Measurements from ENCODE around the gene C1GALT1C1L.
"Not testable (repeated sequence)": the region's sequence is repeated elsewhere in the genome, so short reads cannot be mapped to it uniquely, and the experiment has no call there.

Gene C1GALT1C1L

DNA sequence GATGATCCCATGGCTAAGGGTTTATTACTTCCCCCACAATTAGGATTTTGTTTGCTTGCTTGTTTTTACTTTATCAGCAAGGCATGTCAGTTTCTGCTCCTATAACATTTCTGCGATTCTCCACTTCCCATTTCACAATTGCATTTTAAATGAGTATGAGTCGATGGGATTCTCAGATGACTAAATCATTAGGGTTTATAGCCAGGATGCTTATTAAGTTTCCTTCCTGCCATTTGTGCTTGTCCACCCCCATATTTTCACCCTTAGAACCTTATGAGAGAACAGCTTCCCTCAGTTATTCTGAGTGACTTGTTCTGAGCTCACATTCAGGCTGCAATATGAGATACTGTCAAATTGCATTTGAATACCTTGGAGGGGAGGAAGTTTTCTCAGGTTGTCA, 37.9 kb upstream of the C1GALT1C1L start:
- no peak for DNase-seq (ENCODE audit: low spot score)
- TF ChIP-seq, protein P1, sequence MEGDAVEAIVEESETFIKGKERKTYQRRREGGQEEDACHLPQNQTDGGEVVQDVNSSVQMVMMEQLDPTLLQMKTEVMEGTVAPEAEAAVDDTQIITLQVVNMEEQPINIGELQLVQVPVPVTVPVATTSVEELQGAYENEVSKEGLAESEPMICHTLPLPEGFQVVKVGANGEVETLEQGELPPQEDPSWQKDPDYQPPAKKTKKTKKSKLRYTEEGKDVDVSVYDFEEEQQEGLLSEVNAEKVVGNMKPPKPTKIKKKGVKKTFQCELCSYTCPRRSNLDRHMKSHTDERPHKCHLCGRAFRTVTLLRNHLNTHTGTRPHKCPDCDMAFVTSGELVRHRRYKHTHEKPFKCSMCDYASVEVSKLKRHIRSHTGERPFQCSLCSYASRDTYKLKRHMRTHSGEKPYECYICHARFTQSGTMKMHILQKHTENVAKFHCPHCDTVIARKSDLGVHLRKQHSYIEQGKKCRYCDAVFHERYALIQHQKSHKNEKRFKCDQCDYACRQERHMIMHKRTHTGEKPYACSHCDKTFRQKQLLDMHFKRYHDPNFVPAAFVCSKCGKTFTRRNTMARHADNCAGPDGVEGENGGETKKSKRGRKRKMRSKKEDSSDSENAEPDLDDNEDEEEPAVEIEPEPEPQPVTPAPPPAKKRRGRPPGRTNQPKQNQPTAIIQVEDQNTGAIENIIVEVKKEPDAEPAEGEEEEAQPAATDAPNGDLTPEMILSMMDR (IDR thresholded peaks at IDR 0.05; ENCODE audit: extremely low read depth, missing control alignments) = no peak

DNA sequence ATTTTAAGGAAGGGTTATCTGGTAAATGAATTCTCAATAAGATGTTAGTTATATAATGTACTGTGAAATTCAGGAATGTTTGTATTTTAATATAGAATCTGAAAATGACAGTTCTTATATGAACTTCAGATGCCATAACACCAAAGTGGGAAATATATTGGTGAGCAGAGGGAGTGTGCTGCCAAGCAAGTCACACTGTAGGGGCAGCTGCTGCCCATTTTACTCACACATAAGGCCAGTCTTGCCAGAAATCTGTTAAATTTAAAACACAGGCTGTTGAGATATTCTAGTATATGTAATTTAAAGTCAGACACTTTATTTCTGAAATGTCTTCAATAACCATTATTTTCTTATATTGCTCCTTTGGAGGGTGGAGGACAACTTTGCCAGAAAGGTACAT, 34.6 kb upstream of the C1GALT1C1L start:
- DNase-seq (ENCODE audit: low spot score) = no peak
- TF ChIP-seq, protein P1 (IDR thresholded peaks at IDR 0.05; ENCODE audit: extremely low read depth, missing control alignments) = no peak

DNA sequence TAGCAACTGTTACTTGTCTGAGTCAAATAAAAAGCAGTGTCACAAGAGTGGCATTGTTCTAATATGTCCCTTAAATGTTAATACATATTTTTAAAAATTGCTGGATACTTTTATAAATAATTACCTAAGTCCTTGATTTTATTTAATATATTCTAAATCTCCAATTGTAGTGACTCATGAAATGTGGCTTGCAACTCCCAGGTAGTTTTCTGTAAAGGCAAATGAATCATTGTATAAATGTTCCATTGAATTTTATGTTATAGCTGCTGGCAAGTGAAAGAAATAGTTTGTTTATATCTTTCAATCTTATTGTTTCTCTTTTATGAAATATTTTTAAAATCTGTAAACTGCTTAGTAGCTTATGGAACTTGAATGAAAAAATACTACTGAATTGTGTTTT, 32.7 kb upstream of the C1GALT1C1L start:
- TF ChIP-seq, protein P1 (IDR thresholded peaks at IDR 0.05; ENCODE audit: extremely low read depth, missing control alignments) = no peak
- DNase-seq (ENCODE audit: low spot score) = no peak

DNA sequence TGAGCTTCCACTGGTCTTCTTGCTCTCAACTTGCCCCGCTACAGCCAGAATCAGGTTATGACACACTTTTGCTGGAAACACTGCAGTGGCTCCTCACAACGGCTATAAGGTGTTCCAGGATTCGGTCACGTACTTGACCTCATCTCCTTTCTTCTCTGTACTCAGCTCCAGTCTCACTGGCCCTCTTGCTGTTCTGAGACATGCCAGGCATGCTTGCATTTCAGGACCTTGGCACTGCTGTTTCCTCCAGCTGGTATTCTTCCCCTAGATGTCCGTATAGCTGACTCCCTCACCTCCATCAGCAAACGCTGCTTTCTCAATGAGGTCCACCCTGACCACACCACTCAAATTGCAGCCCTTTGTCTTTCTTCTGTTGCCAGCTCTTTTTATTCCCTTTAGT, 31.9 kb upstream of the C1GALT1C1L start:
- DNase-seq (ENCODE audit: low spot score) = no peak
- TF ChIP-seq, protein P1 (IDR thresholded peaks at IDR 0.05; ENCODE audit: extremely low read depth, missing control alignments) = no peak

DNA sequence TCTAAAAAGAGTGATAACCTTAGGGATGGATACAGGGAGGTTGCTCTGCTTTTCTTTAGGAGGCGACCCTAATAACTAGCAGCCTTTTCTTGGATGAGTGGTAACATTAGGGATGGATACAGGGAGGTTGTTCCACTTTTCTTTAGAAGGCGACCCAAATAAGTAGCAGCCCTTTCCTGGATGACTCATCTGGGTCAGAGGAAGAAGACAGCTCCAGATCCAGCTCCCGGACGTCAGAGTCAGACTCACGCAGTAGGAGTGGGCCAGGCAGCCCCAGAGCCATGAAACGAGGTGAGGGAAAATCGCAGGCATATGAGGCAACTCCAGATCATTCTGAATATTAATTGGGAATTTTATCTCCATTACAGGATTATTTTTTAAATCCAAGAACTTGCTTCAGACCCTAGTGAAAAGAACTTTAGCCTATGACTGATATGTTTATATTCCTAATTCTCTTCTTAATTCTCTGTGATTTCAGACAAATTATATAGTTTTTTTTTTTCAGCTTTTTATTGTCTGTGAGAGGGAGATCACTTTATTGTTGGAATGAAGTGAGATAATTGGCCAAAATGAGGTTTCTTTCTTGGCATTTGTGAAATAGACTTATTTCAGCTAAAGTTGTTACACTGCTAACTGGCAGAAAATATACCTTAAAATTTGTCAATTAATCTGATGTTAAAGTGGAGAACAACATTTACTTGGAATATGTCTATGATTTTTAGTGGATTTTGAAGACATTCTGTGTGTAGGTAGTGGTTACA, 31.2 kb upstream of the C1GALT1C1L start:
- DNase-seq (ENCODE audit: low spot score) = no peak
- TF ChIP-seq, protein P1 (IDR thresholded peaks at IDR 0.05; ENCODE audit: extremely low read depth, missing control alignments) = no peak

DNA sequence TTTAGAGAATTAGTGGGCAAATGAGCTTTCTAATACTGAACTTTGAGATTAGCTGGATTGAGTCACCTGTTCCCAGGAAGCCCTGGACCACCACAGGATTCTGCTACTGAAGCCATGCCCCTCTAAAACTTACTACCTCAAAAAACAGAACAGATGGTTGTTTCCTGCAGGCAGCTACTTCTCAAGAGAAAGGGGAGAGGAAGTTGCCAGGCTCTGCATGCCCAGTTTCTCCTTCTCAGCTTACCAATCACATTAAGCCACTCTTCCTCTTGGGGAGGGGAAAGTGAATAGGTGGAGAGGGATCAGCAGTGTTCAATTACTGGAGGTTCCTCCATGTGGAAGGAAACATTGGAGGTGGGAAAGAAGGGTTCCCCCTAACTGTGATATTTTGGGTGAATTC, 24.9 kb upstream of the C1GALT1C1L start:
- DNase-seq (ENCODE audit: low spot score) = no peak
- TF ChIP-seq, protein P1 (IDR thresholded peaks at IDR 0.05; ENCODE audit: extremely low read depth, missing control alignments) = no peak

DNA sequence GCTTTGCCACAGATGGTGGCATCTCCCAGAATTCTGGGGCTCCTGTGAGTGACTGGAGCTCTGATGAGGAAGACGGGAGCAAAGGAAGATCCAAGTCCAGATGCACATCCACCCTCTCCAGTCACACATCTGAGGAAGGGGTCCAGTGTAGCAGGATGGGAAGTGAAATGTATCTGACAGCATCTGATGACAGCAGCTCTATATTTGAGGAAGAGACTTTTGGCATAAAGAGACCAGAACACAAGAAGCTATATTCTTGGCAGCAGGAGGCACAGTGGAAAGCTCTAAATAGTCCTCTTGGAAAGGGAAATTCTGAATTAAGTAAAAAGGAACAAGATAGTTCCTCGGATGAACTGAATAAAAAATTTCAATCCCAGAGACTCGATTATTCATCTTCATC, 23.5 kb upstream of the C1GALT1C1L start:
- TF ChIP-seq, protein P1 (IDR thresholded peaks at IDR 0.05; ENCODE audit: extremely low read depth, missing control alignments) = no peak
- no peak for DNase-seq (ENCODE audit: low spot score)

DNA sequence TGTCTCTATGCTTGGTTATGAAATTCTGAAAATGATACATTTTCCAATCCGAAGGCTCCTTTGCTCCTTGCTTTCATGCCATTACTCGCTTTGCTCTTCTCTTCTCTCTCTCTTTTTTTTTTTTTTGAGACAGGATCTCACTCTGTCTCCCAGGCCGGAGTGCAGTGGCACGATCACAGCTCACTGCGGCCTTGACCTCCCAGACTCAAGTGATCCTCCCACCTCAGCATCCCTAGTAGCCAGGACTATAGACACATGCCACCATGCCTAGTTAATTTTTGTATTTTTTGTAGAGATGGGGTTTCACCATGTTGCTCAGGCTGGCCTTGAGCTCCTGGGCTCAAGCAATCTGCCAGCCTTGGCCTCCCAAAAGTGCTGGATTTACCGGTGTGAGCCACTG, 21.9 kb upstream of the C1GALT1C1L start:
- not testable (repeated sequence) for DNase-seq (ENCODE audit: low spot score)
